Glutamatergic neuron (in vitro differentiated cells): ENCODE results near the gene ZSCAN31. TPM values are rescaled to one million over a fixed set of nuclear protein-coding genes. Genes with fewer than 3 reads are reported as not detected.
"Not testable (repeated sequence)": the region's sequence is repeated elsewhere in the genome, so short reads cannot be mapped to it uniquely, and the experiment has no call there.

ENCODE experiments used
- DNase-seq: peaks from one replicate; pipeline ENCODE4 v3.0.0; 2022
- H3K27ac Mint-ChIP-seq: one replicate; pipeline ENCODE4 v1.8.0; 2020; ENCODE audit warnings: mild to moderate bottlenecking, mixed read lengths, inconsistent platforms; ENCODE audit not compliant: unreplicated experiment
- H3K27me3 Mint-ChIP-seq: one replicate; pipeline ENCODE4 v1.8.0; 2020; ENCODE audit warnings: mild to moderate bottlenecking, moderate library complexity, mixed read lengths, inconsistent platforms; ENCODE audit not compliant: unreplicated experiment
- H3K36me3 Mint-ChIP-seq: one replicate; pipeline ENCODE4 v1.8.0; 2020; ENCODE audit warnings: mild to moderate bottlenecking, mixed read lengths, inconsistent platforms; ENCODE audit not compliant: unreplicated experiment
- H3K4me1 Mint-ChIP-seq: one replicate; pipeline ENCODE4 v1.8.0; 2020; ENCODE audit warnings: mild to moderate bottlenecking, low read depth, mixed read lengths, inconsistent platforms; ENCODE audit not compliant: unreplicated experiment
- H3K4me3 Mint-ChIP-seq: one replicate; pipeline ENCODE4 v1.8.0; 2020; ENCODE audit warnings: mild to moderate bottlenecking, mixed read lengths, inconsistent platforms; ENCODE audit not compliant: unreplicated experiment
- H3K9me3 Mint-ChIP-seq: one replicate; pipeline ENCODE4 v1.8.0; 2020; ENCODE audit warnings: mild to moderate bottlenecking, moderate library complexity, mixed read lengths, inconsistent platforms; ENCODE audit not compliant: unreplicated experiment
- CTCF ChIP-seq: fragments of 200-600 bp; sonication (generic); IDR thresholded peaks from one replicate; pipeline ENCODE4 v1.5.0; 2021; ENCODE audit not compliant: partially characterized antibody, unreplicated experiment
- total RNA-seq: library from RNA; stranded (reverse); fragmentation: NEBNext Ultra II Directional; extraction: Animal tissue kit (Norgen Biotek cat#: 25700); gene quantifications from one replicate; pipeline ENCODE4 v1.2.1, GENCODE V29; 2021; ENCODE audit not compliant: unreplicated experiment

ZSCAN31 gene
- total RNA-seq, 1 donor from 2014 or later, result 6.9 TPM

GRCh38 chr6:28311139-28311823 lies 24.7 kb downstream of the ZSCAN31 start:
- Mint-ChIP-seq H3K36me3 (no peaks in the 10 kb centered on the region), H3K27ac (no peak overlapping the region), H3K4me1 (no peaks in the 10 kb centered on the region), H3K27me3 (no peaks in the 10 kb centered on the region), H3K4me3 (no peak overlapping the region), H3K9me3 (no peaks in the 10 kb centered on the region)
- no peak for DNase-seq
- TF ChIP-seq CTCF, result no peak

GRCh38 chr6:28306363-28306762 lies 29.6 kb downstream of the ZSCAN31 start:
- H3K27ac Mint-ChIP-seq, H3K4me1 Mint-ChIP-seq, H3K27me3 Mint-ChIP-seq, H3K9me3 Mint-ChIP-seq, DNase-seq, H3K4me3 Mint-ChIP-seq, H3K36me3 Mint-ChIP-seq: not testable (repeated sequence)

- H3K4me1 Mint-ChIP-seq, result no peaks in the 10 kb centered on the region
- peaks cover 7% of the 10 kb centered on the region for H3K36me3 Mint-ChIP-seq
- peaks cover 2% of the 10 kb centered on the region for H3K27me3 Mint-ChIP-seq
- DNase-seq, result no peak
- H3K4me3 Mint-ChIP-seq, result no peak overlapping the region
- no peak overlapping the region for H3K27ac Mint-ChIP-seq
- no peak for TF ChIP-seq CTCF
- peaks cover 2% of the 10 kb centered on the region for H3K9me3 Mint-ChIP-seq
These were observed 32.4 kb downstream of the ZSCAN31 start for GRCh38 chr6:28303570-28303969.

- Mint-ChIP-seq H3K4me1 (no peaks in the 10 kb centered on the region), H3K4me3 (no peak overlapping the region), H3K36me3 (peaks cover 21% of the 10 kb centered on the region), H3K27me3 (peaks cover 2% of the 10 kb centered on the region), H3K9me3 (peaks cover 2% of the 10 kb centered on the region), H3K27ac (no peak overlapping the region)
- DNase-seq, result no peak
- no peak for TF ChIP-seq CTCF
These were observed 39.4 kb downstream of the ZSCAN31 start for GRCh38 chr6:28296520-28297060.

GRCh38 chr6:28295326-28295725 lies 40.6 kb downstream of the ZSCAN31 start:
- H3K4me1 Mint-ChIP-seq, result no peaks in the 10 kb centered on the region
- DNase-seq, result no peak

More at GRCh38 chr6:28295326-28295725, 40.6 kb downstream of the ZSCAN31 start:
- TF ChIP-seq CTCF, result no peak
- no peak overlapping the region for H3K4me3 Mint-ChIP-seq
- H3K27me3 Mint-ChIP-seq, result peaks cover 2% of the 10 kb centered on the region
- no peak overlapping the region for H3K27ac Mint-ChIP-seq
- H3K9me3 Mint-ChIP-seq, result peaks cover 2% of the 10 kb centered on the region
- H3K36me3 Mint-ChIP-seq, result peaks cover 33% of the 10 kb centered on the region
